Ascending aorta (tissue), 2 donors: Measurements from ENCODE around the gene CDCA5. TPM values are rescaled to one million over a fixed set of nuclear protein-coding genes. Genes with fewer than 3 reads are reported as not detected.
A peak's percentile ranks its signal among the peaks of the same experiment; 100 is the strongest.

Experiments
- DNase-seq, 2 donors: peaks; one replicate each; pipeline ENCODE4 v3.0.0-alpha.2; 2019; ENCODE audit warnings: low spot score in 2 of 2
- H3K27ac ChIP-seq, 2 donors: fragments of 200-600 bp; sonication (generic); one replicate each; pipeline ENCODE4 v1.5.1; 2016 to 2017; ENCODE audit warnings: mild to moderate bottlenecking in 1 of 2
- H3K27me3 ChIP-seq: fragments of 200-600 bp; sonication (generic); one replicate; pipeline ENCODE4 v1.5.1; 2017
- H3K36me3 ChIP-seq, 2 donors: fragments of 200-600 bp; sonication (generic); one replicate each; pipeline ENCODE4 v1.5.1; 2016
- H3K4me1 ChIP-seq, 2 donors: fragments of 200-600 bp; sonication (generic); one replicate each; pipeline ENCODE4 v1.5.1; 2016 to 2017; ENCODE audit warnings: mild to moderate bottlenecking in 1 of 2
- H3K4me3 ChIP-seq, 2 donors: fragments of 200-600 bp; sonication (generic); one replicate each; pipeline ENCODE4 v1.5.1; 2016 to 2017; ENCODE audit warnings: mild to moderate bottlenecking in 1 of 2
- H3K9me3 ChIP-seq, 2 donors: fragments of 200-600 bp; sonication (generic); one replicate each; pipeline ENCODE4 v1.5.1; 2016
- intact Hi-C: fragments of 100-400 bp; cut with DNase I; formaldehyde crosslinking; loops from one replicate; pipeline ENCODE4 v1.15.1; 2023
- total RNA-seq: library from RNA; depleted of rRNA; stranded (reverse); fragments of >200 nt; gene quantifications from one replicate; pipeline ENCODE4 v1.1.0, GENCODE V29; 2016
- TF ChIP-seq, protein P1 (sequence below), 3 experiments: fragments of 200-600 bp in 2 of 3; fragments of 450-650 bp in 1 of 3; sonication (generic) in 2 of 3; IDR thresholded peaks; one replicate each; pipeline ENCODE4 v1.5.1; 2016 to 2019; ENCODE audit warnings: antibody characterized with exemption in 3 of 3, mild to moderate bottlenecking in 1 of 3, moderate library complexity in 1 of 3

CDCA5 gene, protein sequence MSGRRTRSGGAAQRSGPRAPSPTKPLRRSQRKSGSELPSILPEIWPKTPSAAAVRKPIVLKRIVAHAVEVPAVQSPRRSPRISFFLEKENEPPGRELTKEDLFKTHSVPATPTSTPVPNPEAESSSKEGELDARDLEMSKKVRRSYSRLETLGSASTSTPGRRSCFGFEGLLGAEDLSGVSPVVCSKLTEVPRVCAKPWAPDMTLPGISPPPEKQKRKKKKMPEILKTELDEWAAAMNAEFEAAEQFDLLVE
- not detected for total RNA-seq

DNA sequence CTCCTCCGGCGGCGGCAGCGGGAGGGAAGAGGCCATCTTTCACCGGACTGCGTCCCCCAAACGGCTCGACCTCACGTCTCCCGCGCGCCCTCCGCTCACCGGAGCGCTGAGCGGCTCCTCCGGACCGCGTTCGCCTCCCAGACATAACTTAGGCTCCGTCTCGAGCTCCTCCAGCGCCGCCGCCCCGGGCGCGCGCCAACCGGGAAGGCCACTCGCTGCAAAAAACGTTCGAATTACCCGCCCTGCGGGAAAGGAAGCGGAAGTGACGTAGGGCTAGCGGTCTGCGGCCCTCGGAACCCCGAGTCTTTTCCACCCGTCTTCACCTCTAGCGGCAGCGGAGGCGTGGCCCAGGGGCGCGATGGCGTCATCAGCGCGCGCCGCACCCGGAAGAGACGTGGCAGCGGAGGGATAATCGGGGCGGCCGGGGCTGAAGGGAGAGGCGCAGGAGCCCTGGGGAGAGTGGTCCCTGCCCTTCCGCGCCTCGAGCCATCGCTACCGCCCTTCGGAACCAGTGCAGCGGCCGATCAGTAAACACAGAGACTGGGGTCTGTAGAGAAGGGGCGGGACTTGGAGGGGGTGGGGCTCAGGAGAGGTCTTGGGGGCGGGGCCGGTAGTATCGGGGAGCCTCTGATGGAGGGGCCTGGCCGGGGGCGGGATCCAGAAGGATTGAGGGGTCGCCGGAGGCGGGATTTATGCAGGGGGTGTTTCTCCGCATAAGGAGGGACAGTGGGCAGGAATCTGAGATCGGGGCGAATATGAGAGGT is at the start of gene CDCA5, which contains the start of gene ZFPL1:
Gene CDCA5, minus strand, starts transcription at position 207 of the 764 bp plus-strand sequence. Its CDS starts 62 bp downstream, at position 145.
Gene ZFPL1, plus strand, starts transcription at position 389 of the 764 bp plus-strand sequence. CDS start 477 bp downstream, outside the sequence.
- intact Hi-C loops: loop anchor here (1.0 to 10.0 kb wide), 8 partner anchors 12 to 279 kb away; partner anchors contain the start of genes ATG2A, FAU, MAP4K2 and MRPL49
- TF ChIP-seq, protein P1, sequence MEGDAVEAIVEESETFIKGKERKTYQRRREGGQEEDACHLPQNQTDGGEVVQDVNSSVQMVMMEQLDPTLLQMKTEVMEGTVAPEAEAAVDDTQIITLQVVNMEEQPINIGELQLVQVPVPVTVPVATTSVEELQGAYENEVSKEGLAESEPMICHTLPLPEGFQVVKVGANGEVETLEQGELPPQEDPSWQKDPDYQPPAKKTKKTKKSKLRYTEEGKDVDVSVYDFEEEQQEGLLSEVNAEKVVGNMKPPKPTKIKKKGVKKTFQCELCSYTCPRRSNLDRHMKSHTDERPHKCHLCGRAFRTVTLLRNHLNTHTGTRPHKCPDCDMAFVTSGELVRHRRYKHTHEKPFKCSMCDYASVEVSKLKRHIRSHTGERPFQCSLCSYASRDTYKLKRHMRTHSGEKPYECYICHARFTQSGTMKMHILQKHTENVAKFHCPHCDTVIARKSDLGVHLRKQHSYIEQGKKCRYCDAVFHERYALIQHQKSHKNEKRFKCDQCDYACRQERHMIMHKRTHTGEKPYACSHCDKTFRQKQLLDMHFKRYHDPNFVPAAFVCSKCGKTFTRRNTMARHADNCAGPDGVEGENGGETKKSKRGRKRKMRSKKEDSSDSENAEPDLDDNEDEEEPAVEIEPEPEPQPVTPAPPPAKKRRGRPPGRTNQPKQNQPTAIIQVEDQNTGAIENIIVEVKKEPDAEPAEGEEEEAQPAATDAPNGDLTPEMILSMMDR (IDR thresholded peaks at IDR 0.05): no peak
- H3K27me3 ChIP-seq: no peaks in the 10 kb centered on the region
- H3K36me3 ChIP-seq: peaks cover 28 to 37% of the 10 kb centered on the region in 2 donors
- H3K4me1 ChIP-seq: peaks cover 10% of the 10 kb centered on the region in 2 donors
- peak within 1 kb of the TSS; percentile 93 to 97 for H3K27ac ChIP-seq
- H3K4me3 ChIP-seq: peak within 1 kb of the TSS; percentile 85 to 90
- peak; percentile 77 to 97 for DNase-seq
- no peaks in the 10 kb centered on the region for H3K9me3 ChIP-seq

DNA sequence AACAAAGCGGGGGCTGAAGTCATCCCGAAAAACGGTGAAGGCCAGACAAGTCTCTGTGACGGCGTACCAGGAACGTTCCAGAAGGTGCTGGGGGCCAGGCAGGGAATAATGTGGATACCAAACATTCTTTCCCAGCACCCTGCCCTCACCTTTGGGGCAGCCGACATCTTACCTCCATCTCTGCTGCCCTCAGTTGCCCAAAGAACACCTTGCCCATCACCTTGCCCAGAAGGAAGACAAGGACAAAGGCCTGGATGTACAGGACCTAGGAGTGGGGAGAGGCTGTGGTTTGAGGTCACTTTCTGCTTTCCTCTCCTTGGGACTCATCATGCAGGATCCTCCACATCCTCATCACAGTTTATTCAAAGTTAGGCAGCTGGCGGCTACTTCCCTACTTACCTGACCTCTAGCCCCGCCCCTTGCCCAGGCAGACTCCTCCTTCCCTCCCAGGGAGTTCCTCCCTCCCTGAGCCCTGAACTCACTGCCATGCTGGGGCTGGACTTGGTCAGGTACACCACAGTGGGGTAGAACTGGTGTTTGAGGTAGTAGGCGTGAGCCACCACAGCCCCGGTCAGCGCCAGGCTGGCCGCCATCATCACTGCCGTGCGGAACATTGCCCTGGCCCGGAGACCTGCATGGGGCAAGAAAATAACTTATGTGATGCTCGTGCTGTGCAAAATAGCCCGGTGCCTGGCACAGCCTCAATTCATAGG is 49.3 kb upstream of the CDCA5 start:
- peaks cover 11 to 24% of the 10 kb centered on the region in 2 donors for H3K4me1 ChIP-seq
- H3K27ac ChIP-seq: peak overlapping the region; percentile 95 to 99
- H3K9me3 ChIP-seq: no peaks in the 10 kb centered on the region
- H3K36me3 ChIP-seq: peaks cover 48 to 50% of the 10 kb centered on the region in 2 donors
- TF ChIP-seq, protein P1 (IDR thresholded peaks at IDR 0.05): no peak
- no peaks in the 10 kb centered on the region for H3K27me3 ChIP-seq
- peak overlapping the region; percentile 89 to 99 for H3K4me3 ChIP-seq
- DNase-seq: peak in 1 of 2 donors; percentile 66
- intact Hi-C loops: no loop called here

DNA sequence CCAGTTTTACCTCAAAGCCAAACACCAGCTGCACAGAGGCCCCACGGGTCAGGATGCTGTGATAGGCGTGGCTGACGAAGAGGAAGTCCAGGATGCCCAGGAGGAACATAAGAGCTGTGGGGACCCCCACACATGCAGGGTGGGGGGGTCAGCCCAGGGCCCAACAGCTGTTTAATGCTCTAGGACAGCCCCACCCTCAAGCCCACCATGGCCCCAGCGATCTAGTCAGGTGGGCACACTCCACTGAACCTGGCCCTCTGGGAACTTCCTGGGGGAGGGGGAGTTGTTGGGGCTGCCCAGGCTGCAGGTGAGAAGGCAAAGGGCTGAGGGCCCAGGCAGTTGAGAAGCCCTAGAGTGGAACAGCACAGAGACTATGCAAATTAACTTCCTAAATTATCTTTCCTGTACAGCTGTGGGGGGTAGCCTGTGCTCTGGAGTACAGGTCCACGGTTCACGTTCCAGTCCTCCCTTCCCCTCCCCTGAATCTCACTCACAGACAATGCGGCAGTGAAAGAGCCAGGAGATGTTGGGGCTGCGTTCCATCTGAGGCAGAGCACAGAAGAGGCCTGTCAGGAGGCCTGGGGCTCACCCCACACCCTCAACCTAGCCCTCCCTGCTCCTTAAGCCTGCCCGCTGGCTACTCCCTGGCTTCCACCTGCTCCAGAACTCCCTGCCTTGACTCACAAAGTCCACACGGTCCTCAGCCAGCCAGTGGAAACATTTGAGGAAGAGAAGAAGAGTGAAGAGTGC is 48.6 kb upstream of the CDCA5 start:
- Histone ChIP-seq H3K4me3 (peak overlapping the region in 1 of 2 donors; percentile 99), H3K27me3 (no peaks in the 10 kb centered on the region), H3K9me3 (no peaks in the 10 kb centered on the region), H3K36me3 (peaks cover 56 to 58% of the 10 kb centered on the region in 2 donors), H3K27ac (peak overlapping the region; percentile 95 to 99), H3K4me1 (peaks cover 11 to 24% of the 10 kb centered on the region in 2 donors)
- intact Hi-C loops: no loop called here
- peak in 1 of 2 donors; percentile 60 for DNase-seq
- TF ChIP-seq, protein P1 (IDR thresholded peaks at IDR 0.05): no peak

DNA sequence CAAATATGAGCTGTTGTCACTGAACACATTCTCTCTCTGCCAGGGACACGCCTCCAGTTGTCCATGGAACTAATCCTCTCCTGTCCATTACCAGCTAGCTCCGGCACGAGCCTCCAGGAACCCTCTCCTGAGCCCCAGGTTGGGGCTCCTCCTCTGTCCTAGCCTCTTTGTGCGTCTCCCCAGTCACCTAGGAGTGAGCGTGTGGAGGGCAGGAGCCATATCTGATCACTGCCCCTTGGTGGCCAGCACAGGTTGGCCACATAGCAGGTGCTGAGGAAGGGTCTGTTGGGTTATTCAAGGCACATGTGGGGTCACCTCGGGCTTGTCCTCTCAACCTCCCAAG is 48.0 kb upstream of the CDCA5 start:
- Histone ChIP-seq H3K27ac (peak overlapping the region in 1 of 2 donors; percentile 99), H3K27me3 (no peaks in the 10 kb centered on the region), H3K36me3 (peaks cover 59 to 63% of the 10 kb centered on the region in 2 donors), H3K4me1 (peaks cover 11 to 24% of the 10 kb centered on the region in 2 donors), H3K9me3 (no peaks in the 10 kb centered on the region), H3K4me3 (no peak overlapping the region)
- intact Hi-C loops: no loop called here
- TF ChIP-seq, protein P1 (IDR thresholded peaks at IDR 0.05): no peak
- DNase-seq: peak in 1 of 2 donors; percentile 58

DNA sequence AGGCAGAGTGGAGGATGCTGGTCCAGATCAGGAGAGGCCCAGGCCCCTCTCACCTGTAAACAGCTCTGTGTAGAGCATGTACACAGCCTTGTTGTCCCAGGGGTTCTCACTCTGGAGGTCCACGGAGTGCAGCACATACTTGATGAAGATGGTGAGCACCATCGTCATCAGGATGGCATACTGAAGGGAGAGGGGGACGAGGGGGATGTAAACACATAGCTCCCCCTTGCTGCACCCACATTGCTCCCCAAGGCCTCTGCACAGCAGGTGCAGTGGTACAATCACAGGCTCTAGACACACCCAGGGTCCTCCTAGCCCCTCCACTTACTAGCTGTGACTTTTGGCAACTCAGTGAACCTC is 47.6 kb upstream of the CDCA5 start:
- intact Hi-C loops: no loop called here
- peak in 1 of 2 donors; percentile 55 for DNase-seq
- H3K9me3 ChIP-seq: no peaks in the 10 kb centered on the region

More for the DNA sequence above, 47.6 kb upstream of the CDCA5 start:
- peaks cover 64 to 68% of the 10 kb centered on the region in 2 donors for H3K36me3 ChIP-seq
- no peak overlapping the region for H3K4me3 ChIP-seq
- H3K27me3 ChIP-seq: no peaks in the 10 kb centered on the region
- TF ChIP-seq, protein P1 (IDR thresholded peaks at IDR 0.05): no peak
- no peak overlapping the region for H3K27ac ChIP-seq
- H3K4me1 ChIP-seq: peaks cover 11 to 24% of the 10 kb centered on the region in 2 donors
